ENCODE results near the gene KSR1.
"Not testable (repeated sequence)": the region's sequence is repeated elsewhere in the genome, so short reads cannot be mapped to it uniquely, and the experiment has no call there.

KSR1 gene

DNA sequence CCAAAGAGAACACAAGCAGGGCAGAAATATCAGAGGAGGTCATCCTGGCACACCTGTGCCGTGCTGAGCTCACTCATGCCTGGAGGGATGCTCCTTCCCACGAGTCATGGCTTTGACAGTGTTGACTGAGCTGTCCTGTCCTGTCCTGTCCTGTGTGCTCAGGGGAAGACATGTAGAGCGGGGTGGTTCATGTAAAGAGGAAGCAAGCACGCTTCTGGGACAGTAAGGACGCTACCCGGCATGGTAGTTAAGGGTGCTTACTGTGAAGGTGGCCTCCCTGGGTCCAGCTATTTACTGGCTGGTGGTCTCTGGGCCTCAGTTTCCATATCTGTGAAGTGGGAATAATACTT is 175.1 kb downstream of the KSR1 start:
- H3K9me3 ChIP-seq (ENCODE audit: control insufficient read depth in 5 of 5, low read length in 5 of 5), result no peaks in the 10 kb centered on the region
- peak overlapping the region; percentile 43 to 79 (median 65) for H3K4me3 ChIP-seq (ENCODE audit: low read depth in 1 of 5, low read length in 5 of 5)
- H3K27me3 ChIP-seq (ENCODE audit: control insufficient read depth in 5 of 5, insufficient read depth in 4 of 5, low read length in 5 of 5), result no peaks in the 10 kb centered on the region
- H3K4me1 ChIP-seq (ENCODE audit: control insufficient read depth in 5 of 5, insufficient read depth in 5 of 5, low read length in 5 of 5), result peaks cover 10 to 50% (median 38%) of the 10 kb centered on the region in 5 donors
- H3K27ac ChIP-seq (ENCODE audit: low read depth, low read length), result peak overlapping the region; percentile 30
- peaks cover 0 to 12% (median 6%) of the 10 kb centered on the region in 5 donors for H3K36me3 ChIP-seq (ENCODE audit: control insufficient read depth in 5 of 5, insufficient read depth in 5 of 5, low read length in 5 of 5)
- H3K9ac ChIP-seq (ENCODE audit: low read length in 5 of 5), result peak overlapping the region in 3 of 5 donors; percentile 16 to 69 (median 47)

DNA sequence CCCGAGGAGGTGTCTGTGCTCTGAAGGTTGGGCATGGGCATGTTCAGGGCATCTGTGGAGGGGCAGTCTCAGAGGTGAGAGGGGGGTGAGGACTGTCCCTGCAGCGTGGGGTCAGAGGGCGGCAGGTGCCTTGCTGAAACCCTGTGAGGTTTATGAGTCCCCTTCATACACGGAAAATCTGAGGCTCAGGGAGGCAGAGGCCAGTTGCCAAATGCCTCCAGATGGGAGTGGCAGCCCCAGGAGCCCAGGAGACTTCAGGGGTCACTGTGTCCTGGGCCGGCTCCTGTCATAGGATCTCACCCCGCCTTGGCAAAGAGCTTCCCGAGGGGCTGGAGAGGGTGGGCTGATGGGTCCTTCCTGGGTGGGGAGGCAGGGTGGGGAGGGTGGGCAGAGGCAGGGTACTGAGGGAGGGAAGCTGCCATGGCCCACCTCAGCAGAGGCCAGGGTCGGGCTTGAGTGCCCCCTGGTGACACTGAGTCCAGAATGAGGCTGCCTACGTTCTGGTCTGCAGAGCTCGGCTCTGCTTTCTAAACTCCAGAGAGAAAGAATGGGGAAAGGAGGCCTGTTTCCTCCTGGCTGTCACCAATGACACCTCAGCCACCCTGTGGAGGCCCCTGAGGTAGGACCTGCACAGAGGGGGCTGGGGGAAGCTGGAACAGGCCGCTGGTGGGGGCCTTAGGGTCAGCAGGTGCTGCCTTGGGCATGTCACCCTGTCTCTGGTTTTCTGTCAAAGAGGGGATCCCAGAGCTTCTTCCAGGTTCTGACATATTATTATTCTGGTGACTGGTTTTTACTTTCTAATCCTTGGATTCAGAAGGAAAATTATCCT is 175.9 kb downstream of the KSR1 start:
- peak overlapping the region; percentile 43 to 79 (median 65) for H3K4me3 ChIP-seq (ENCODE audit: low read depth in 1 of 5, low read length in 5 of 5)
- H3K9me3 ChIP-seq (ENCODE audit: control insufficient read depth in 5 of 5, low read length in 5 of 5), result no peaks in the 10 kb centered on the region

DNA sequence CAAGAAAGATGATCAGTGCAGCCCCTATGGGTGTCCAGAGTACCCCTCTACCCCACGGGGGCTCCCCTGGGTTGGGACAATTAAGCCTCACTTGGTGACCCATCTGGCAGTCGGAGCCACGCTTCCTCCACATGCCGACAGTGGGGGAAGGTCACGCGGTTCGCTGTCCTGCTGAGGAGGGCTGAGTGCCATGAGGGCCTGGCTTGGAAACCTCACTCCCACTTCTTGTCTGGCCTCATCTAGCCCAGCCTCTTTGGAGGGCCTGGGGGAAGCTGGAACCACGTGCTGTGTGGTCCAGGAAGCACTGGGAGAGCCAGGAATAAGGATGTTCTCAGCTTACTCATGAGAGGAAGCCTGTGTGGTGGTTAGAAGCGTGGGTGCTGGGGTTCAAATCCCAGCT is 176.5 kb downstream of the KSR1 start:
- not testable (repeated sequence) for H3K27me3 ChIP-seq (ENCODE audit: control insufficient read depth in 5 of 5, insufficient read depth in 4 of 5, low read length in 5 of 5); H3K36me3 ChIP-seq (ENCODE audit: control insufficient read depth in 5 of 5, insufficient read depth in 5 of 5, low read length in 5 of 5); H3K9me3 ChIP-seq (ENCODE audit: control insufficient read depth in 5 of 5, low read length in 5 of 5)
- Histone ChIP-seq H3K27ac (ENCODE audit: low read depth, low read length) (peak overlapping the region; percentile 70), H3K9ac (ENCODE audit: low read length in 5 of 5) (peak overlapping the region in 1 of 5 donors; percentile 56), H3K4me3 (ENCODE audit: low read depth in 1 of 5, low read length in 5 of 5) (peak overlapping the region in 2 of 5 donors; percentile 22 to 54), H3K4me1 (ENCODE audit: control insufficient read depth in 5 of 5, insufficient read depth in 5 of 5, low read length in 5 of 5) (peaks cover 10 to 50% (median 38%) of the 10 kb centered on the region in 5 donors)

More for the DNA sequence above, 175.9 kb downstream of the KSR1 start:
- peak overlapping the region; percentile 70 for H3K27ac ChIP-seq (ENCODE audit: low read depth, low read length)
- peaks cover 10 to 50% (median 38%) of the 10 kb centered on the region in 5 donors for H3K4me1 ChIP-seq (ENCODE audit: control insufficient read depth in 5 of 5, insufficient read depth in 5 of 5, low read length in 5 of 5)
- peaks cover 0 to 5% (median 0%) of the 10 kb centered on the region in 5 donors for H3K36me3 ChIP-seq (ENCODE audit: control insufficient read depth in 5 of 5, insufficient read depth in 5 of 5, low read length in 5 of 5)
- H3K9ac ChIP-seq (ENCODE audit: low read length in 5 of 5), result peak overlapping the region in 4 of 5 donors; percentile 2 to 69 (median 52)
- H3K27me3 ChIP-seq (ENCODE audit: control insufficient read depth in 5 of 5, insufficient read depth in 4 of 5, low read length in 5 of 5), result no peaks in the 10 kb centered on the region

- peak overlapping the region; percentile 56 for H3K27ac ChIP-seq (ENCODE audit: low read depth, low read length)
- no peaks in the 10 kb centered on the region for H3K9me3 ChIP-seq (ENCODE audit: control insufficient read depth in 5 of 5, low read length in 5 of 5)
- H3K9ac ChIP-seq (ENCODE audit: low read length in 5 of 5), result peak overlapping the region in 3 of 5 donors; percentile 13 to 59 (median 51)
- peaks cover 10 to 50% (median 38%) of the 10 kb centered on the region in 5 donors for H3K4me1 ChIP-seq (ENCODE audit: control insufficient read depth in 5 of 5, insufficient read depth in 5 of 5, low read length in 5 of 5)
- peak overlapping the region in 2 of 5 donors; percentile 22 to 29 for H3K4me3 ChIP-seq (ENCODE audit: low read depth in 1 of 5, low read length in 5 of 5)
- H3K36me3 ChIP-seq (ENCODE audit: control insufficient read depth in 5 of 5, insufficient read depth in 5 of 5, low read length in 5 of 5), result no peaks in the 10 kb centered on the region
- H3K27me3 ChIP-seq (ENCODE audit: control insufficient read depth in 5 of 5, insufficient read depth in 4 of 5, low read length in 5 of 5), result no peaks in the 10 kb centered on the region
Measured at GRCh38 chr17:27633312-27634025, 177.2 kb downstream of the KSR1 start.

- H3K4me1 ChIP-seq (ENCODE audit: control insufficient read depth in 5 of 5, insufficient read depth in 5 of 5, low read length in 5 of 5), result peaks cover 10 to 50% (median 38%) of the 10 kb centered on the region in 5 donors
- no peaks in the 10 kb centered on the region for H3K9me3 ChIP-seq (ENCODE audit: control insufficient read depth in 5 of 5, low read length in 5 of 5)
- H3K27ac ChIP-seq (ENCODE audit: low read depth, low read length), result peak overlapping the region; percentile 56
- H3K36me3 ChIP-seq (ENCODE audit: control insufficient read depth in 5 of 5, insufficient read depth in 5 of 5, low read length in 5 of 5), result peaks cover 0 to 4% (median 2%) of the 10 kb centered on the region in 5 donors
- no peak overlapping the region for H3K9ac ChIP-seq (ENCODE audit: low read length in 5 of 5)
- no peaks in the 10 kb centered on the region for H3K27me3 ChIP-seq (ENCODE audit: control insufficient read depth in 5 of 5, insufficient read depth in 4 of 5, low read length in 5 of 5)
- H3K4me3 ChIP-seq (ENCODE audit: low read depth in 1 of 5, low read length in 5 of 5), result peak overlapping the region in 2 of 5 donors; percentile 22 to 29
Measured at GRCh38 chr17:27634026-27634335, 177.7 kb downstream of the KSR1 start.

DNA sequence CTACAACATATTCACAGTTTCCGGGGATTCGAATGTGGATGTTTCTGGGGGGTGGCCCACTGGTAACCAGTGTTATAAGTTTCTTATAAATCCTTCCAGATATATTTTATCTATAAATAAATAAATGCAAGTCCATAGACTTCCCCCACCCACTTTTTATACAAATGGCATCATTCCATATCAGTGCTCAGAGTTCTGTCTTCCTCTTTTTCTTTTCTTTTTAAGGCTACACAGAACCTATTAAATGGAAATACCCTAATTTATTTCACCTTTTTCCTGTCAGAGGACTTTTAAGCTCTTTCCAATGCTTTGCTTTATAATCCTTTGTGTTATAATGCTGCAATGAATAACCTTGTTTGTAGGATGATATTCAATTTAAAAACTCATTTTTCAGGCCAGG is 178.5 kb downstream of the KSR1 start:
- H3K27ac ChIP-seq (ENCODE audit: low read depth, low read length), result no peak overlapping the region
- H3K36me3 ChIP-seq (ENCODE audit: control insufficient read depth in 5 of 5, insufficient read depth in 5 of 5, low read length in 5 of 5), result peaks cover 0 to 8% (median 3%) of the 10 kb centered on the region in 5 donors
- H3K4me1 ChIP-seq (ENCODE audit: control insufficient read depth in 5 of 5, insufficient read depth in 5 of 5, low read length in 5 of 5), result peaks cover 10 to 50% (median 38%) of the 10 kb centered on the region in 5 donors
- no peak overlapping the region for H3K4me3 ChIP-seq (ENCODE audit: low read depth in 1 of 5, low read length in 5 of 5)
- H3K9me3 ChIP-seq (ENCODE audit: control insufficient read depth in 5 of 5, low read length in 5 of 5), result no peaks in the 10 kb centered on the region
- H3K27me3 ChIP-seq (ENCODE audit: control insufficient read depth in 5 of 5, insufficient read depth in 4 of 5, low read length in 5 of 5), result no peaks in the 10 kb centered on the region
- no peak overlapping the region for H3K9ac ChIP-seq (ENCODE audit: low read length in 5 of 5)

- Histone ChIP-seq H3K9me3 (ENCODE audit: control insufficient read depth in 5 of 5, low read length in 5 of 5) (no peaks in the 10 kb centered on the region), H3K36me3 (ENCODE audit: control insufficient read depth in 5 of 5, insufficient read depth in 5 of 5, low read length in 5 of 5) (peaks cover 0 to 11% (median 6%) of the 10 kb centered on the region in 5 donors), H3K4me3 (ENCODE audit: low read depth in 1 of 5, low read length in 5 of 5) (no peak overlapping the region), H3K9ac (ENCODE audit: low read length in 5 of 5) (no peak overlapping the region), H3K27ac (ENCODE audit: low read depth, low read length) (no peak overlapping the region), H3K27me3 (ENCODE audit: control insufficient read depth in 5 of 5, insufficient read depth in 4 of 5, low read length in 5 of 5) (no peaks in the 10 kb centered on the region), H3K4me1 (ENCODE audit: control insufficient read depth in 5 of 5, insufficient read depth in 5 of 5, low read length in 5 of 5) (peaks cover 10 to 50% (median 38%) of the 10 kb centered on the region in 5 donors)
Measured at GRCh38 chr17:27635275-27635823, 179.1 kb downstream of the KSR1 start.

DNA sequence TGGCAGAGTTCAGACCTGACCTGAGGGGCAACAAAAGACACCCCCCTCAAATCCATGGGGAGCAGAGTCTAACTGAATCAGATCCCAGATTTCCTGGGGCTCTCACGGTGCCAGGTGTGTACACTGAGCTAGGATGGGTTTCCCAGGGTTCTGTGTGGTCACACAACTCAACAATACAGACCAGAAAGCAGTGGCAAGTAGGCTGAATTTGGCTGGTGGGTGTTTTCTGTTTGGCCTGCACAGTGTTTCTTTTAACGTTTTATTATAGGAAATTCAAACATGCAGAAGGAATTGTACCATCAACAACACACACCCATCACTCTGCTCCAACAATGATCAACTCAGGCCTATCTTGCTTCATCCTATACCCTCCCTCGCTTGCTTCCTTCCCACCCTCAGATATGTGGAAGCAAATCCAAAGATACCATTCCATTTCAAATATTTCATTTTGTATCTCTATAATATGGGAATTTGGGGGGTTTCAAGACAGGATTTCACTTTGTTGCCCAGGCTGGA is 179.8 kb downstream of the KSR1 start:
- not testable (repeated sequence) for H3K4me3 ChIP-seq (ENCODE audit: low read depth in 1 of 5, low read length in 5 of 5); H3K27ac ChIP-seq (ENCODE audit: low read depth, low read length); H3K27me3 ChIP-seq (ENCODE audit: control insufficient read depth in 5 of 5, insufficient read depth in 4 of 5, low read length in 5 of 5); H3K9me3 ChIP-seq (ENCODE audit: control insufficient read depth in 5 of 5, low read length in 5 of 5); H3K9ac ChIP-seq (ENCODE audit: low read length in 5 of 5)
- Histone ChIP-seq H3K36me3 (ENCODE audit: control insufficient read depth in 5 of 5, insufficient read depth in 5 of 5, low read length in 5 of 5) (peaks cover 0 to 18% (median 12%) of the 10 kb centered on the region in 5 donors), H3K4me1 (ENCODE audit: control insufficient read depth in 5 of 5, insufficient read depth in 5 of 5, low read length in 5 of 5) (peaks cover 10 to 44% (median 33%) of the 10 kb centered on the region in 5 donors)

DNA sequence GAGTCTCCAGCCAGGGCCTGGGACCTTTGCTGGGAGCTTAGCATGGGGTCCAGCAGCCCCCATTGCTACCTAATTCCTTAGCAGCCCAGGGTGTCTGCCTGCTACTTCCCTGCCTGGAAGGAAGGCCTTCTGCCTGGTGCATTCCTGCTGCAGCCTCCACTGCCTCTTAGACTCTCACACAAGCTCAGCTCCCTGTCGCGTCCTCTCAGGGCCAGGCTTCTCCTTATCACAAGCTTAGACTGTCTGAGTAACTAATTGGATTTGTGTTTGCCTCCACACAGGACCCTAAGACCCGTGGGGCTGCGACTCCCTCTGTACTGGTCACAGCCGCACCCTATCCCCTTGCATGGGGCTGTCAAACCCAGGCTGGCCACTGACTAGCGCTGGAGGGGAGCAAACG is 181.6 kb downstream of the KSR1 start:
- H3K27me3 ChIP-seq (ENCODE audit: control insufficient read depth in 5 of 5, insufficient read depth in 4 of 5, low read length in 5 of 5); H3K27ac ChIP-seq (ENCODE audit: low read depth, low read length); H3K9me3 ChIP-seq (ENCODE audit: control insufficient read depth in 5 of 5, low read length in 5 of 5); H3K4me3 ChIP-seq (ENCODE audit: low read depth in 1 of 5, low read length in 5 of 5); H3K9ac ChIP-seq (ENCODE audit: low read length in 5 of 5): not testable (repeated sequence)
- H3K4me1 ChIP-seq (ENCODE audit: control insufficient read depth in 5 of 5, insufficient read depth in 5 of 5, low read length in 5 of 5), result peaks cover 8 to 27% (median 18%) of the 10 kb centered on the region in 5 donors
- H3K36me3 ChIP-seq (ENCODE audit: control insufficient read depth in 5 of 5, insufficient read depth in 5 of 5, low read length in 5 of 5), result peaks cover 0 to 24% (median 12%) of the 10 kb centered on the region in 5 donors

Data from subcutaneous abdominal adipose tissue (tissue), 5 donors.